ENCODE measurements around the gene KIF17.

KIF17 gene

DNA sequence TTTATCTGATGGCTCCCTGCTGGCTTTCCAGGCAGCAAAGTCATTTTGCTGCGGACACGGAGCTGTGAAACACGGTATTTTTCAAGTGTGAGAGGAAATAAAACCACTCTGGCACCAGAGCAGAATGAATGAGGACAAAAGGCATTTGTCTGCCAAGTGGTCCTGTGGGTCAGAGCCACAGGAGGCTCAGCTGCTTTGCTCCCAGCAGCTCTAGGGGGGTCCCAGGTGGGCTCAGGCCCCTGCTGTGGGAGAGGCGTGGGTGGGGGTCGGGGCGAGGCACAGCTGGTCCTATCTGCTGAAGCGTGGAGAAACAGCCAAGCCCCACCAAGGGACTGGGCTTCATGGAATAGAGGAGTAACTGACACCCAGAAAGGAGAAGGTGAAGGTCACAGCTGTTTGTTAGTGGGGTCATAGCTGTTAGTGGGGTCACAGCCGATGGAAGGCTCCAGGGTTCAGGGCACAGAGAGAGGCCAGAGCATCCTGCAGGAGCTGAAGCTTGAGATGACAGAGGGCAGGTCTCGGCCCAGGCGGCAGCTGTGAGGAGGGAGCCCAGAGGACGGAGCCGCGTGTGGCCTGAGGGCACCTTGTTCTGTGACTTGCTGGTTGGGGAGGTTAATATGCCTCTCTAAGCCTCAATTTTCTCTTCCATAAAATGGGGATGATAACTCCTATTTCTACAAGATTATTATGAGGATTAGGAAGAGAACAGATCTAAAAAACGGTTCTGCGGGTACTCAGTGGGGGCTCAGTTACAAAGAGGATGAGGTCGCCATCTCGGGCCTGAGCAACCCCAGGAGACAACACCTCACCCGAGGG is 7.1 kb downstream of the KIF17 start:
- no peak for DNase-seq (ENCODE audit: low read depth)

GRCh38 chr1:20709868-20710267 is 7.9 kb downstream of the KIF17 start:
- no peak for DNase-seq (ENCODE audit: low read depth)

GRCh38 chr1:20708891-20709290 is 8.9 kb downstream of the KIF17 start:
- no peak for DNase-seq (ENCODE audit: low read depth)

- DNase-seq (ENCODE audit: low read depth): no peak
Measured at GRCh38 chr1:20708057-20708456, 9.8 kb downstream of the KIF17 start.

- no peak for DNase-seq (ENCODE audit: low read depth)
Measured at GRCh38 chr1:20706841-20707240, 11.0 kb downstream of the KIF17 start.

DNA sequence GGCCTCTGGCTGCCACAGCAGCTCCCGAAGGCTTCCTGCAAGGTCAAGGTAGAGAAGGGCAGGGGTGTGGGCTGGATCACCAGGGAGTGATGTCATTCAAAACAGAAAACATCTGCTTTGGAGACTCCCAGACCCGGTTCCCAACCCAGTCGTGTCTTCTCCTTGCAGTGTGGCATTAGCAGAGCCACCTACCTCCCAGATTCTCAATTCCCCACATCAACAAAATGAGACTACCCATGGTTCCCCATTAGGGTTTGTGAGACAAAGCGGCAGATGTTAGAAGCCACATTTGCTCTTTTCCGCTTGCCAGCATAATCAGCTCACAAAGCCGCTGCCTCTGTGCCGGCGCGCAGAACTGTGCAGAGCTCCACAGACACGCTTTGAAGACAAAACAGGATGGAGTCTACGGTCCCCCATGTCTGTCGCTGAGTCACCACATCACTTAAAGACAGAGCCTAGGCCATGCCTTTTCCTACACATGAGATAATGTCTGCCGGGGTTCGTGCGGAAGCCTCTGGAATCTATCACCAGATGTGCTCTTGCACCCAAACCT is 12.5 kb downstream of the KIF17 start:
- DNase-seq (ENCODE audit: low read depth): no peak

DNA sequence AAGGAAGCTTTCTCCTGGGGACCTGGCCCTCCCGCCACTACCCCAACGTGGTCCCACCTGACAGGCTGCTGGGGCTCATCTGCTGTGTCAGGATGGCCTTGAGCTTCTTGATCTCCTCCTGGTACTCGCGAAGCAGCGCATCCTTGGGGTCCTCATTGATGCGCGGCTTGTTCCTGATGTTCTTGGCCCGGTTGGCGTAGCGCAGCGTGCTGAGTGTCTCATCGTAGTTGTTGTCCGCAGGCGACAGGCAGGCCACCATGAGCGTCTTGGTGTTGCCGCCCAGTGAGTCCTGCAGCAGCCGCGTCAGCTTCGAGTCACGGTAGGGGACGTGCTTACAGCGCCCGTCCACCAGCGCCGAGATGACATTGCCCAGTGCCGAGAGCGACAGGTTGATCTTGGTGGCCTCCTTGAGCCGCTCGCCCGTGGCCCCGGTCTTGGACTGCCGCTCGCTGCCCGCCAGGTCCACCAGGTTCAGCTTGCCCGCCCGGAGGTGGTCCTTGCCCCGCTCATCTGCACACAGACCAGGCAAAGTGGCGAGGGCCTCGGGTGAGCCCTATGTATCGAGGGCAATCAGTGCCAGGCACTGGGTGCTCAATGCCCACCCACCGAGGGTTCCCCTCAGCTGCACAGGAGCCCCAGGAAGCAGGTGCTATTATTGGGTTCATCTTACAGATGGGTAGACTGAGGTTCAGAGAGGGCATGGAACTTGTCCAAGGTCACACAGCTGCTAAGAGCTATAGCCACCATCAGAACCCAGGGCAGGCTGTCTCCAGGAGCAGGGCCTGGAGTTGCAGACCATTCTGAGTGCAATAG is 13.2 kb downstream of the KIF17 start:
- DNase-seq (ENCODE audit: low read depth): no peak

DNA sequence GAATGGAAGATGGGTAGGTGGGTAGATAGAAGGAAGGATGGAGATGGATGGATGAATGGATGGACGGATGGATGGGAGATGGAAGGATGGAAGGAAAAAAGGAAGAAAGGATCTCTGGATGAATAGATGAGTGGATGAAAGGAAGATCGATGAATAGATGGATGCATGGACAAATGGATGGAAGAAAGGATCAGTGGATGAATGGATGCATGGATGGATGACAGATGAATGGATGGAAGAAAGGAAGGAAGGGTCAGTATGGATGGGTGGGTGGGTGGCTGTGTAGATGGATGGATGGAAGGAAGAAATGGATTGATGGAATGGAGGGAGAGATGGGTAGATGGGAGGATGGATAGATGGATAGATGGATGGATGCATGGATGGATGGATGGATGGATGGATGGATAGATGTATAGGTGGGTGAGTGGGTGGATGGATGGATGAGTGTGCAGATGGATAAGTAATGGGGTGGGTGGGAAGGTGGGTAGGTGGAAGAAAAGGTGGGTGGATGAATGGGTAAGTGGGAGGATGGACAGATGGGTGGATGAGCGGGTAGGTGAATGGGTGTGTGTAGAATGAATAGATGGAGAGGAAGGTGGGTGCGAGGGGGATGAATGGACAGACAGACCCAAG is 14.6 kb downstream of the KIF17 start:
- DNase-seq (ENCODE audit: low read depth): no peak

DNA sequence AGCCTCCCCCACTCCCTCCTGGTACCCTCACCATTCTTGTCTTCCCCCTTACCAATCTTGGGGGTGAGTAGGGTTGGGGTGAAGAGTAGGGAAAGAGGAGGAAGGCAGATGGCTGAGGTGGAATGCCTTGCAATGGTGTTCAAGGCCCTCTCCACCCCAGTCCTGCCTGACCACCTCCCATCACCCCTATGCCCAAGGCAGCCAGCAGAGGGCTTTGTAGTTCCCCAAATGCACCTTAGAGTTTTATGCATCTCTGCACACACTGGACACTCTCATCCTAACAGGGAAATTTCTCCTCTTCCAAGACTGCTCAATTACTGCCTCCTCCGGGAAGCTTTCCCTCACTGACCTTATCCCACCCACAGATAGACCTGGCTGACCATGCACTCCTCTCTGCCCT is 15.4 kb downstream of the KIF17 start:
- no peak for DNase-seq (ENCODE audit: low read depth)

DNA sequence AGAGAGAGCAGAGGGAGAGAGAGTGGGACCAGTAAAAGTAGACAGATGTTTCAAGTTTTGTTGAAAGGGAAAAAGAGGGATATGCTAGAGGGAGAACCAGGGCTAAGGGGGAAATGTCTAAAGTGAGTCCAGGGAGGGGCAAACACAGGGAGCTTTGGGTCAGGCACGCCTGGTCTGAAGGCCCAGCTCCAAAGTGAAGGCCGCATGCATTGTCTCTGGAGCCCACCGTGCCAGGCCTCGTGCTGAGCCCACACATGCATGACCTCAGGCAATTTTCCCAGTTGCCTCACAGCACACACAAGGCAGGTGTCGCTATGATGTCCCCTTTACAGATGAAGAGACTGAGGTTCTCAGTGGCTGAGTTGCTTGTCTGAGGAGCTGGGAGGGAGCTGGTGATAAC is 16.0 kb downstream of the KIF17 start:
- DNase-seq (ENCODE audit: low read depth): no peak

- DNase-seq (ENCODE audit: low read depth): no peak
Measured at GRCh38 chr1:20701446-20701845, 16.4 kb downstream of the KIF17 start.

DNA sequence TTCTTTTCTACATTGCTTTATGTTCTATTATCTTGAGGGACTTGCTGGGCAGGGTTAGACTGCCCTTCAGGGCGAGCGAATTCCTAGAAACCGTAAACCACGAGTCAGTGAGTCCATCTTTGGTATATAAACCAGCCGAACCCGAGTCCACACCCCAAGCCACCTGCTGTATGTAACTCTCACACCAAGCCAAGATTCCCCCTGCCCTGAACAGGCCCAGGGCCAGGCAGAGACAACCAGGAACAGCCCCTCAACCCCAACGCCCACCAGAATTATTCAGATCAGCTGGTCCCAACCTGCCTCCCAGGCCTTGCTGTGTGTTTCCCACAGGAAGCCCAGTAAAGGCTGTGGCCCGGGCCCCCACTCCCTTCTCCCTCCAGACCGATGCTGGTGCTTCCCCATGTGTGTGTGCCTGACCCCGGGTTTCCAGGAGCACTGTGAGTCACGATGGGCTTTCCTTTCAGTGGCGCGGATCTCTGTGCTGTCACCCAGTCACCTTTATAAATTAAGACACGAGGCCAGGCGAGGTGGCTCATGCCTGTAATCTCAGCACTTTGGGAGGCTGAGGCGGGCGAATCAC is 17.1 kb downstream of the KIF17 start:
- no peak for DNase-seq (ENCODE audit: low read depth)

DNA sequence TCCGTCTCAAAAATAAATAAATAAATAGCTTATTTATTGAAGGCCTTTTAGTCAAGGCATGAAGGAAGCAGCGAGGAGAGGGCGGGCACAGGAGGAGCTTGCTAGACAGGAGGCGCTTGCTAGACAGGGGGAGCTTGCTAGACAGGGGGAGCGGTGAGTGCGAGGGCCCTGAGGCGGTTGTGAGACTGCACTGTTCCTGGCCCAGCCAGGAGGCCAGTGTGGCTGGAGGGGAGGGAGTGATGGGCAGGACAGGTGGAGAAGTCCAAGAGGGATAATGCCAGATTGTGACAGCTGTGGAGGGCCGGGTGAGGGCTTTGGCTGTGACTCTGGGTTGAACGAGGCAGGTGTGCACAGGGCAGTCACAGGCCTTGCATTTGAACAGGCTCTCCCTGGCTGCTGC is 18.2 kb downstream of the KIF17 start:
- DNase-seq (ENCODE audit: low read depth): no peak

- DNase-seq (ENCODE audit: low read depth): peak; percentile 56
Measured at GRCh38 chr1:20698195-20698910, 19.5 kb downstream of the KIF17 start.

DNA sequence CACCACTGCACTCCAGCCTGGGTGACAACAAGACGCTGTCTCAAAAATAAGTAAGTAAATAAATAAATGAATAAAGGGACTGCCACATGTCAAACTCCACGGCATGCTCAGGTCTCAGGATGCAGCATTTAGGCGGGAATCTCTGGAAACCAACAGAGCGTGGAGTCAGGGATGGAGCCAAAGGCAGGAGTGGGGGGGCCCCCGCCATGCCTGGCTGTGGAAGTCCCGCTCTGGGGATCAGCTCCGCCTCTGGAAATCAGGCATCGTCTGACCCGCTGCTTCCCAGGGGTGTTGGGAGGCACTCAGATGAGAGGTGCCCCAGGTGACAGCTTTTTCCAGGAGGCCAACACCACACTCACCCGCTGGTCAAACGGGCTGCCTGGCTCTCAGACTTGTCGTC is 20.2 kb downstream of the KIF17 start:
- DNase-seq (ENCODE audit: low read depth): no peak

GRCh38 chr1:20696397-20697333 is 21.1 kb downstream of the KIF17 start:
- DNase-seq (ENCODE audit: low read depth): peak; percentile 69

DNA sequence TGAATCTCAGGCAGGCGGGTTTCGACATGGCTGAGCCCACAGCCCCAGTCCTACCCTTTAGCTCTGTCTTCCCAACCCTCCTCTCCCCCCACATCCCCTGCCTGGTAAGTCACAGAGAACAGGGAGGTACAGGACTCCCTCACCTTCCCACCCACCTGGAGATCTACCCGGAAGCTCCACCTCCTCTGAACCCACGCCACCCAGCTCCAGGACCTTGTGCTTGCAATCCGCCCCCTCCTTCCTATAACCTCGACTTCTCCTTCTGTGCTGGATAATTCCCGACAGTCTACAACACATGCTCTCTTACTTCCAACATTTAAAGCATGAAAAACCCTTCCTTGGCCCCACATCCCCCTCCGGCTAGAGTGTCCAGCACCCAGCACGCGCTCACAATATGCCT is 22.3 kb downstream of the KIF17 start:
- no peak for DNase-seq (ENCODE audit: low read depth)

GRCh38 chr1:20693623-20694022 is 24.2 kb downstream of the KIF17 start:
- no peak for DNase-seq (ENCODE audit: low read depth)

DNA sequence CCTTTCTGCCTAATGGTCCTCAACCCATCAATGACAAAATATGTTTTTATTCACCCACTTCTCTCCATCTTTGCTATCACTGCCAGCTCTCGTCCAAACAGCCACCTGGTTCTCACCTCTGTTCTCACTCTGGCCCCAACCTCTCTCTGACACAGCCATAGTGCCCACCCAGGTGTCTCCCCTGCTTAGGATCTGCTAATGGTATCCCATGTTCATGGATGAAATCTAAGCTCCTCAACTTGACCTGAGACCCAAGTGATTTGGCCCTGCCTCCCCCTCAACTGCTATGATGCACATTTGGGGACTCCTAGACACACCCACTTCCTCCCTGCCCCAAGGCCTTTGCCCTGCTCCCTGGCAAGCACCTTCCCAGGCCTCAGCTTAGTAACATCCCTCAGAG is 25.9 kb downstream of the KIF17 start:
- no peak for DNase-seq (ENCODE audit: low read depth)

GRCh38 chr1:20689645-20690056 is 28.2 kb downstream of the KIF17 start:
- no peak for DNase-seq (ENCODE audit: low read depth)

All from GM04503 (cell line).